ENCODE results near the gene MAD1L1.
A peak's percentile ranks its signal among the peaks of the same experiment; 100 is the strongest.
"Not testable (repeated sequence)": the region's sequence is repeated elsewhere in the genome, so short reads cannot be mapped to it uniquely, and the experiment has no call there.

Gene MAD1L1

GRCh38 chr7:2038931-2039728 is 193.6 kb downstream of the MAD1L1 start:
- DNase-seq: no peak

DNA sequence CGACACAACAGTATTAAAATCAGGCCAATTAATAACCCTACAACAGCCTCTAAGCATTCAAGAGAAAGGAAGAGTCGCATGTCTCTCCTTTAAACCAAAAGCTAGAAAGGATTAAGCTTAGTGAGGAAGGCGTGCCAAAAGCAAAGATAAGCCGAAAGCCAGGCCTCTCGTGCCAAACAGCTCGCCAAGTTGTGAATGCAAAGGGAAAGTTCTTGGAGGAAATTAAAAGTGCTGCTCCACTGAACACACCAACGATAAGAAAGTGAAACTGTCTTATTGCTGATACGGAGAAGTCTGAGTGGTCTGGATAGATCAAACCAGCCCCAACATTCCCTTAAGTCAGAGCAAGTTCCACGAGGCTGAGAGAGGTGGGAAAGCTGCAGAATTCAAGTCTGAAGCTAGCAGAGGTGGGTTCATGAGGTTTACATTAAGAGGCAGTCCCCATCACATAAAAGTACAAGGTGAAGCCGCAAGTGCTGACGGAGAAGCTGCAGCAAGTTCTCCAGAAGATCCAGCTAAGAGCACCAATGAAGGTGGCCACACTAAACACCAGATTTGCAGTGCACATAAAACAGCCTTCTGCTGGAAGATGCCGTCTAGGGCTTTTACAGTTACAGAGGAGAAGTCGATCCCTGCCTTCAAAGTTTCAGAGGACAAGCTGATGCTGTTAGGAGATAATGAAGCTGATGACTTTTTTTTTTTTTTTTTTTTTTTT is 194.8 kb downstream of the MAD1L1 start:
- no peak for DNase-seq

DNA sequence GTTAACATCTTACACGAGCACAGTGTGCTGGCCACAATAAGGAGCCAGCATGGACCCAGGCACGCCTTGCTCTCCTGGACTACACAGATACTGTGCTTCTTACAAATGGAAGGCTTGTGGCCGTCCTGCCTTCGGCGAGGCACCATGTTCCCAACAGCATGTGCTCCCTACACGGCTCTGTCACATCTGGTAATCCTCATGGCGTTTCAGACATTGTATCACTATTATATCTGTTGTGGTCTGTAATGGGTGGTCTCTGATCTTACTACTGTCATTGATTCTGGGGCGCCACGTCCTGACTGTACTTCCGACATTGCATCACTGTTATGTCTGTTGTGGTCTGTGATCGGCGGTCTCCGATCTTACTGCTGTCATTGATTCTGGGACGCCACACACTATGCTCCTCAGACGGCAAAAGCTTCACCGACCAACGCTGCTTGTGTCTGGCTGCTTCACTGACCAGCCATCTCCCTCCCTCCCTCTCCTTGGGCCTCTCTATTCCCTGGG is 195.4 kb downstream of the MAD1L1 start:
- DNase-seq: no peak

GRCh38 chr7:2036786-2037185 is 196.0 kb downstream of the MAD1L1 start:
- no peak for DNase-seq

DNA sequence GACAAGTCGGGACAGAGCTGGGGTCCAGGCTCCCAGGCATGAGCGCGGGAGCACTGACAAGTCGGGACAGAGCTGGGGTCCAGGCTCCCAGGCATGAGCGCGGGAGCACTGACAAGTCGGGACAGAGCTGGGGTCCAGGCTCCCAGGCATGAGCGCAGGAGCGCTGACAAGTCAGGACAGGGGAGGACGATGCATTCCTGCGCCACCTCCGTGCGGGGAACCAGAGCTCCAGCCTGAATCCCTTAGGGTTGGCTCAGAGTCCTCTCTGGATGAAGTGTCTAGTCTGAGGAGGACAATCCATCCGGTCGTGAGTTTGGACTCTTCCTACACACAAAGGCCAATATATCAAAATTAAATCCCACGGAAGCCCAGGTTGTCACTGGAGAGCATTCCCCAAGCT is 196.5 kb downstream of the MAD1L1 start:
- DNase-seq: not testable (repeated sequence)

- DNase-seq: no peak
Measured at GRCh38 chr7:2034291-2035201, 198.2 kb downstream of the MAD1L1 start.

- no peak for DNase-seq
Measured at GRCh38 chr7:2033586-2034135, 199.1 kb downstream of the MAD1L1 start.

DNA sequence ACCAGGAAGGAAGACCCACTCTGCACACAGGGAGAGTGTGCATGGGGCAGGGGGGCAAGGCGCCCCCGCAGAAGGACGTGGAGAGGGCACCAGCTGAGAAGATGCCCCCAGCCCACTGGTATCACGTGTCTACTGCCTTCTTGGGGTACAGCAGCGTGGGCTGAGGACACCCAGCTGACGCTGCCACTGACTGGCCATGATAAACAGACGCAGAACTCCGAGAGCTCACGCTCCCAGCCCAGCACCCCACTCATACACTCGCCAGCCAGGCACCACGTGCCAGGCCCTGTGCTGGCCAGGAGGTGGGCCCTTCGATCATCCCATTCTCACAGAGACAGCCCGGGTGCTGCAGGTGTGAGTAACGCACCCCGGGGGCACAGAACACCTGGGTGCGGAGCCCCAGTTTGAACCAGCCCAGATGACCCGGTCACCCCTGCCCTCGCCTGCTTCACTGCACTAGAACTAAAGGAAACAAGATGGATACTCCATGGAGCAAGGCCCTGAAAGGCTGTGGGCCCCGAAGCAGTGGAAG is 199.8 kb downstream of the MAD1L1 start:
- no peak for DNase-seq

- peak in 1 of 2 experiments; percentile 13 for DNase-seq
Measured at GRCh38 chr7:2032030-2032875, 200.5 kb downstream of the MAD1L1 start.

GRCh38 chr7:2031451-2031845 is 201.3 kb downstream of the MAD1L1 start:
- no peak for DNase-seq

DNA sequence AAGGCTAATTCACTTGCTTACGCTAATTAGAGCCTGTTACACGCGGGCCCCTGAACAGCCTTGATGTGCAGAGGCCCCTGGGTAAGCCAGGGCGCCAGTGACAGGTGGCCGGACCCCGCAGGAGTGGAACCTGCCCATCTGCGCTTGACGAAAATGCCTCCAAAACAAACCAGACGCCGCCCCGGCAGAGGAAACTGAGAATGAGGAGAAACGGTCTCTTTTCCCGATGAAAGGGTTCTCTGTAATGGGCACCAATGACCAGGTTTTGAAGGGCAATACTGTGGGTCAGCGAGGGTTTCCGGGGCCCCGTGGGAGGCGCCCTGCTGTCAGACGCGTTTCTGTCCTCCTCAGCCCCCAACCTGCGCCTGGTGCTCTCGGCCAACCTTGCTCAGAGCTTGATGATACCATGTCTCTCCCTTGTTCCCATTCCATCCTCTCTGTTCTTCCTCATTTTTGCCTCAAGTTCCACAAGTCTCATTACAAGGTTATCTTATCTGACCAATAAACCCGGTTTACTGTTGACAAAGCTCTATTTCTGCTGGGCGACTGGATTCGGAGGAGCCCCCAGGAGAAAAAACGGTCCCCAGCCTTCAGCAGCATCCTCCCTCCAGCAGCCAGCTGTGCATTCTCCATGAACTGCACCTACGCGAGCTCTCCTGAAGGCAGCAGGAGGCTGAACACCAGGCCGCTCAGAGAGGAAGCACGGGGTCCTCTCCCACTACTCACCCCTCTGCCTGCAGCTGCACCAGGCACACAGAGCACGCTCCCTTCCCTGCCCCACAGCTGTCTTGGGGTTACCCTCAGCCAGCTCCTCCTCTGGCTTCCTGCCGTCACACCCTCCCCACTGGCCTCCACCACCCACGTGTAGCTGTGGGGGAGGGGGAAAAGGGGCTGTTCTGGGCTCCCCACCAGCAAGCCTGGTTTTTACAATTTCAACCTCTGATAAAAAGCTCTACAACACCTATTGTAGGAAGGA is 202.0 kb downstream of the MAD1L1 start:
- peak in 1 of 2 experiments; percentile 64 for DNase-seq

DNA sequence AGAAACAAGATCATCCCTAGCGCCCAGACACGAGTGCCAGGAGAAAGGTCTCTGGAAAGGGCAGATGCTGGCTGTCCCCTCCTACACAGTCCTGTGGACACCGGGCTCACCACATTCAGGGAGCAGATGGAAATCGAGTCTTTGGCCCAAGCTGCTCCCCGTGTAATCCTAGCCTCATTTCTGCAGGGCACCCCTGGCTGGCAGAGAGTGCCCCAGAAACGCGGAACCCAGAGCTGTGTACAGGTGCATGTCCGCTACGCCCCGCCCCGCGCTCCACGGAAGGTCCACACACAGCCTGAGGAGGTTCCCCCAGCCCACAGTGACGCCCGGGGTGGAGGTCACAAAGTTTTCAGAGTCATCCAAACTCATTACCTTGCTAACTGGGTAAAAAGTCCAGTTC is 202.8 kb downstream of the MAD1L1 start:
- peak in 1 of 2 experiments; percentile 65 for DNase-seq

- DNase-seq: no peak
Measured at GRCh38 chr7:2029211-2029905, 203.4 kb downstream of the MAD1L1 start.

DNA sequence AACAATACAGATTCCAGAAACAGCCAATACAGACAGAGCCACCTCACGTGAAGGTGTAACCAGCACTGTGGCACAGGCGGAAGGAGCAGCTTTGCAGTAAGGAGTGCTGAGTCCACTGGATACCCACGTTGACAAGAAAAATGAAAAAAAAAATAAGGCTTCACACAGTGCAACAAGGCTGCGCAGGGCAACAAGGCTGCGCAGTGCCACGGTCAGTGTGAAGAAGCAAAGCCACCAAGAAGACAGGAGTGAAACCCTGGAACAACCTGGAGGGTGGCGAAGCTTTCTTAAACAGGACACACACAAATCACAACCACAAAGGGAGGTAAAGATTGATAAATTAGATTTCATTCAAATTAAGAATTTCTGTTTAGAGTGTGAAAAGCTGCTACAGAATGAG is 204.0 kb downstream of the MAD1L1 start:
- DNase-seq: no peak

GRCh38 chr7:2025188-2025587 is 207.6 kb downstream of the MAD1L1 start:
- DNase-seq: no peak

DNA sequence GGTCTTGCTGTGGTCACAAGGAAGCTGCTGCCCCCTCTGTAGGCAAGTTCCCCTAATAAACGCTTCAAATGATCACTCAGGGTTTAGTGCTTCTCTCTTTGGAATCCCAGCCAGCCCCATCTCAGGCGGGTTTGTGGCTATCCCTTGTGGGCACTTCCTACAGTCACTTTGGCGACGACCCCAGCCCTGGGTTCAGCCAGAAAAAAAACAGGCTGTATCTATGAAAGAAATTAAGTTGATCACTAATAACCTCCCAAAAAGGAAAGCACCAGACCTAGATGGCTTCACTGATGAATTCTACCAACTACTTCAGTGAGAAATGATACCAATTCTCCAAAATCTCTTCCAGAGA is 208.2 kb downstream of the MAD1L1 start:
- no peak for DNase-seq

DNA sequence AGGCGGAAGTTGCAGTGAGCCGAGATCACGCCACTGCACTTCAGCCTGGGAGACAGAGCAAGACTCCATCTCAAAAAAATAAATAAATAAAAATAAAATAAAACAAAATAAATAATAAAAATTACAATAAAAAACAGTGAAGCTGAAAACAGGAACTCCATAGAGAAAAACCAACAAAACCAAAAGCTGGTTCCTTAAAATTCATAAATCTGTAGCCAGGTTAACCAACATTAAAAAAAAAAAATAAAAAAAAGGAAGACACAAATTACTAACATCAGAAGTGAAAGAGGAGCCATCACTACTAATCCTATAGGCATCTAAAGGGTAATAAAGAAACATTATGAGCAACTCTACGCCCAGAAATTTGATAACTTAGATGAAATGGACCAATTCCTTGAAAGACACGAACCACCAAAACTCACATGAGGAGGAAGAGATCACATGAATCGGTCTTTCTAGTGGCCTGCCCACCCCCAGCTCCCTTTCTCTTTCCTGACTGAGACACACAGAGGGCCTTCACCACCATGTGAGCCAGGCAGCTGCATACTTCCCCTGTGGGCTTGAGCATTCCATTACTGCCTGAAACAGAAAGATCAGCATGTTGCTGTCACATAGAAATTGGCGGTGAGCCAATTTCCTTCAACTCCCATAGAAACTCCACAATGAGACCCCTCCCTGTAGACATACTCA is 208.7 kb downstream of the MAD1L1 start:
- no peak for DNase-seq

- DNase-seq: no peak
Measured at GRCh38 chr7:2022737-2023250, 210.0 kb downstream of the MAD1L1 start.

- no peak for DNase-seq
Measured at GRCh38 chr7:2022021-2022409, 210.7 kb downstream of the MAD1L1 start.

Data from cerebellar nuclear complex (tissue), 1 donor.